Activated CD4-positive, CD25-positive, alpha-beta regulatory T cell treated with anti-CD3 and anti-CD28 coated beads, Interleukin-2, amount 50 U/mL, for 72 hours (primary cell): Measurements from ENCODE around the gene AKAP11.

ENCODE experiments used
- DNase-seq: peaks from one replicate; pipeline ENCODE4 v3.0.0; 2021

Gene AKAP11

GRCh38 chr13:42275506-42275905 is 3.6 kb downstream of the AKAP11 start:
- no peak for DNase-seq

GRCh38 chr13:42276683-42277082 is 4.7 kb downstream of the AKAP11 start:
- no peak for DNase-seq

- DNase-seq: no peak
Observed at GRCh38 chr13:42277618-42278276, 5.8 kb downstream of the AKAP11 start.

GRCh38 chr13:42279080-42279479 is 7.1 kb downstream of the AKAP11 start:
- no peak for DNase-seq

GRCh38 chr13:42279986-42280385 is 8.0 kb downstream of the AKAP11 start:
- DNase-seq: no peak

GRCh38 chr13:42280537-42280936 is 8.6 kb downstream of the AKAP11 start:
- no peak for DNase-seq

GRCh38 chr13:42283574-42283973 is 11.6 kb downstream of the AKAP11 start:
- DNase-seq: no peak

- no peak for DNase-seq
Observed at GRCh38 chr13:42284068-42284467, 12.1 kb downstream of the AKAP11 start.

GRCh38 chr13:42298392-42298791 is 26.4 kb downstream of the AKAP11 start:
- no peak for DNase-seq

- DNase-seq: no peak
Observed at GRCh38 chr13:42305503-42305902, 33.6 kb downstream of the AKAP11 start.

- DNase-seq: no peak
Observed at GRCh38 chr13:42307461-42307860, 35.5 kb downstream of the AKAP11 start.

- no peak for DNase-seq
Observed at GRCh38 chr13:42312817-42313431, 41.0 kb downstream of the AKAP11 start.

GRCh38 chr13:42318570-42318969 is 46.6 kb downstream of the AKAP11 start:
- DNase-seq: no peak

- DNase-seq: no peak
Observed at GRCh38 chr13:42320375-42320787, 48.4 kb downstream of the AKAP11 start.

GRCh38 chr13:42322806-42323205 is 50.9 kb downstream of the AKAP11 start:
- no peak for DNase-seq

- DNase-seq: no peak
Observed at GRCh38 chr13:42324704-42325103, 52.8 kb downstream of the AKAP11 start.

- no peak for DNase-seq
Observed at GRCh38 chr13:42327725-42328124, 55.8 kb downstream of the AKAP11 start.

GRCh38 chr13:42328672-42329071 is 56.7 kb downstream of the AKAP11 start:
- DNase-seq: no peak

GRCh38 chr13:42329239-42329638 is 57.3 kb downstream of the AKAP11 start:
- DNase-seq: no peak

GRCh38 chr13:42331009-42331408 is 59.1 kb downstream of the AKAP11 start:
- DNase-seq: no peak

- no peak for DNase-seq
Observed at GRCh38 chr13:42333613-42334328, 61.8 kb downstream of the AKAP11 start.

- DNase-seq: no peak
Observed at GRCh38 chr13:42334329-42334706, 62.4 kb downstream of the AKAP11 start.

- no peak for DNase-seq
Observed at GRCh38 chr13:42337808-42338600, 66.1 kb downstream of the AKAP11 start.
